ENCODE measurements around the gene TNS2. TPM values are rescaled to one million over a fixed set of nuclear protein-coding genes. Genes with fewer than 3 reads are reported as not detected.
A peak's percentile ranks its signal among the peaks of the same experiment; 100 is the strongest.

Gene TNS2
- total and polyA plus RNA-seq, 2 experiments from 2014 or later: 1.8 to 6.9 TPM

- H3K4me1 ChIP-seq (ENCODE audit: insufficient read depth): peaks cover 52% of the 10 kb centered on the region
- Mint-ChIP-seq H3K9me3 (peaks cover 5% of the 10 kb centered on the region; the same call in 2 of the 3 replicates), H3K27ac (peak overlapping the region; percentile 83), H3K4me1 (peaks cover 52% of the 10 kb centered on the region), H3K36me3 (ENCODE audit: low read depth) (peaks cover 46% of the 10 kb centered on the region), H3K27me3 (ENCODE audit: insufficient read depth, low read depth, poor library complexity) (peaks cover 45% of the 10 kb centered on the region), H3K4me3 (no peak overlapping the region; the same call in 2 of the 3 replicates)
- H3K36me3 ChIP-seq (ENCODE audit: insufficient read depth): peaks cover 24% of the 10 kb centered on the region
- no peak overlapping the region for H2AFZ ChIP-seq
- H3K27me3 ChIP-seq (ENCODE audit: insufficient read depth): peaks cover 32% of the 10 kb centered on the region
- peak; percentile 5 for ATAC-seq
- DNase-seq (ENCODE audit: low spot score): peak; percentile 51
- H3K79me2 ChIP-seq (replicated peaks; ENCODE audit: insufficient read depth): no peaks in the 10 kb centered on the region
- H3K4me2 ChIP-seq: no peak overlapping the region
- TF ChIP-seq CREB1 (CRISPR knock-in tag; IDR thresholded peaks at IDR 0.05; ENCODE audit: low read depth) (no peak), POLR2AphosphoS5 (IDR thresholded peaks at IDR 0.05; ENCODE audit: low read depth) (peak; percentile 18)
- H3K27ac ChIP-seq (ENCODE audit: low read depth): peak overlapping the region; percentile 74; the same call in 1 of the 2 replicates
- H4K20me1 ChIP-seq (replicated peaks; ENCODE audit: insufficient read depth): peaks cover 22% of the 10 kb centered on the region
- peaks cover 62% of the 10 kb centered on the region for H3F3A ChIP-seq (replicated peaks; ENCODE audit: low read depth)
- H3K4me3 ChIP-seq: no peak overlapping the region
- no peaks in the 10 kb centered on the region for H3K9me2 ChIP-seq (ENCODE audit: insufficient read depth)
Observed at GRCh38 chr12:53042607-53043454, 7.0 kb upstream of the TNS2 start.

- peaks cover 33% of the 10 kb centered on the region for H3K36me3 Mint-ChIP-seq (ENCODE audit: low read depth)
- peaks cover 48% of the 10 kb centered on the region for H3K27me3 Mint-ChIP-seq (ENCODE audit: insufficient read depth, low read depth, poor library complexity)
- peaks cover 10% of the 10 kb centered on the region for H4K20me1 ChIP-seq (replicated peaks; ENCODE audit: insufficient read depth)
- no peak overlapping the region for H2AFZ ChIP-seq
- no peak overlapping the region for H3K27ac ChIP-seq (ENCODE audit: low read depth)
- peaks cover 61% of the 10 kb centered on the region for H3K4me1 ChIP-seq (ENCODE audit: insufficient read depth)
- H3K79me2 ChIP-seq (replicated peaks; ENCODE audit: insufficient read depth): no peaks in the 10 kb centered on the region
- H3K4me3 ChIP-seq: peak overlapping the region; percentile 20; the same call in 1 of the 2 replicates
- H3K4me2 ChIP-seq: peak overlapping the region; percentile 71
- no peak for TF ChIP-seq POLR2AphosphoS5 (IDR thresholded peaks at IDR 0.05; ENCODE audit: low read depth)
- no peak for TF ChIP-seq ZNF114 (CRISPR knock-in tag; IDR thresholded peaks at IDR 0.05)
- TF ChIP-seq STAT1 (IDR thresholded peaks at IDR 0.05; ENCODE audit: unreplicated experiment): no peak
- peaks cover 62% of the 10 kb centered on the region for H3F3A ChIP-seq (replicated peaks; ENCODE audit: low read depth)
- peak; percentile 57 for DNase-seq (ENCODE audit: low spot score)
- ATAC-seq: no peak; the same call in 2 of the 3 replicates
- peaks cover 58% of the 10 kb centered on the region for H3K4me1 Mint-ChIP-seq
- no peaks in the 10 kb centered on the region for H3K9me2 ChIP-seq (ENCODE audit: insufficient read depth)
- H3K9me3 Mint-ChIP-seq: peaks cover 5% of the 10 kb centered on the region; the same call in 2 of the 3 replicates
- peaks cover 32% of the 10 kb centered on the region for H3K27me3 ChIP-seq (ENCODE audit: insufficient read depth)
- peaks cover 13% of the 10 kb centered on the region for H3K36me3 ChIP-seq (ENCODE audit: insufficient read depth)
- peak overlapping the region; percentile 17; the same call in 1 of the 3 replicates for H3K4me3 Mint-ChIP-seq
- no peak overlapping the region for H3K27ac Mint-ChIP-seq
Observed at GRCh38 chr12:53044052-53044581, 5.7 kb upstream of the TNS2 start.

- ATAC-seq: no peak
- peaks cover 63% of the 10 kb centered on the region for H3K4me1 ChIP-seq (ENCODE audit: insufficient read depth)
- no peaks in the 10 kb centered on the region for H3K79me2 ChIP-seq (replicated peaks; ENCODE audit: insufficient read depth)
- H3F3A ChIP-seq (replicated peaks; ENCODE audit: low read depth): peaks cover 56% of the 10 kb centered on the region
- peak overlapping the region; percentile 95 for H3K4me2 ChIP-seq
- Mint-ChIP-seq H3K9me3 (peaks cover 5% of the 10 kb centered on the region; the same call in 2 of the 3 replicates), H3K4me3 (peak overlapping the region; percentile 91), H3K36me3 (ENCODE audit: low read depth) (peaks cover 23% of the 10 kb centered on the region), H3K4me1 (peaks cover 61% of the 10 kb centered on the region), H3K27me3 (ENCODE audit: insufficient read depth, low read depth, poor library complexity) (peaks cover 51% of the 10 kb centered on the region), H3K27ac (no peak overlapping the region)
- no peak overlapping the region for H3K27ac ChIP-seq (ENCODE audit: low read depth)
- H3K27me3 ChIP-seq (ENCODE audit: insufficient read depth): peaks cover 32% of the 10 kb centered on the region
- peaks cover 7% of the 10 kb centered on the region for H4K20me1 ChIP-seq (replicated peaks; ENCODE audit: insufficient read depth)
- no peak for DNase-seq (ENCODE audit: low spot score)
- no peak overlapping the region for H2AFZ ChIP-seq
- no peaks in the 10 kb centered on the region for H3K9me2 ChIP-seq (ENCODE audit: insufficient read depth)
- peak overlapping the region; percentile 85 for H3K4me3 ChIP-seq
- H3K36me3 ChIP-seq (ENCODE audit: insufficient read depth): peaks cover 3% of the 10 kb centered on the region
- TF ChIP-seq POLR2AphosphoS5 (IDR thresholded peaks at IDR 0.05; ENCODE audit: low read depth) (no peak), CREB1 (CRISPR knock-in tag; IDR thresholded peaks at IDR 0.05; ENCODE audit: low read depth) (no peak), JUNB (IDR thresholded peaks at IDR 0.05; ENCODE audit: unreplicated experiment) (no peak), STAT1 (IDR thresholded peaks at IDR 0.05; ENCODE audit: unreplicated experiment) (no peak), EZH2phosphoT487 (IDR thresholded peaks at IDR 0.05; ENCODE audit: unreplicated experiment) (no peak), CTCF (conservative IDR thresholded peaks at IDR 0.05; ENCODE audit: low read depth in 2 of 2) (no peak), REST (IDR thresholded peaks at IDR 0.05; ENCODE audit: unreplicated experiment) (no peak), ZNF114 (CRISPR knock-in tag; IDR thresholded peaks at IDR 0.05) (no peak)
Observed at GRCh38 chr12:53044896-53045695, 4.8 kb upstream of the TNS2 start.

All from GM23338 (cell line).